MG63 (cell line): ENCODE results near the gene VWA1. TPM values are rescaled to one million over a fixed set of nuclear protein-coding genes. Genes with fewer than 3 reads are reported as not detected.

Source experiments
- DNase-seq: peaks from one replicate; pipeline ENCODE4 v3.0.0-alpha.2; 2020
- H3K27me3 ChIP-seq: fragments of 250-450 bp; sonication (Bioruptor Pico); 2 replicates; pipeline ENCODE4 v1.5.1; 2020; ENCODE audit warnings: mild to moderate bottlenecking, moderate library complexity
- H3K36me3 ChIP-seq: fragments of 250-450 bp; sonication (Bioruptor Pico); 2 replicates; pipeline ENCODE4 v1.5.1; 2020; ENCODE audit warnings: mild to moderate bottlenecking, moderate library complexity
- H3K4me3 ChIP-seq: fragments of 250-450 bp; sonication (Bioruptor Pico); 2 replicates; pipeline ENCODE4 v1.5.1; 2020; ENCODE audit warnings: mild to moderate bottlenecking, moderate library complexity
- H3K9me3 ChIP-seq: fragments of 250-450 bp; sonication (Bioruptor Pico); 2 replicates; pipeline ENCODE4 v1.5.1; 2020; ENCODE audit warnings: mild to moderate bottlenecking, moderate library complexity
- total RNA-seq: library from RNA; depleted of rRNA; stranded (reverse); fragments of >200 nt; shearing (Covaris generic); gene quantifications from 2 replicates; pipeline ENCODE4 v1.2.3, GENCODE V29; 2014; ENCODE audit warnings: low replicate concordance; rRNA removed

The VWA1 gene, protein sequence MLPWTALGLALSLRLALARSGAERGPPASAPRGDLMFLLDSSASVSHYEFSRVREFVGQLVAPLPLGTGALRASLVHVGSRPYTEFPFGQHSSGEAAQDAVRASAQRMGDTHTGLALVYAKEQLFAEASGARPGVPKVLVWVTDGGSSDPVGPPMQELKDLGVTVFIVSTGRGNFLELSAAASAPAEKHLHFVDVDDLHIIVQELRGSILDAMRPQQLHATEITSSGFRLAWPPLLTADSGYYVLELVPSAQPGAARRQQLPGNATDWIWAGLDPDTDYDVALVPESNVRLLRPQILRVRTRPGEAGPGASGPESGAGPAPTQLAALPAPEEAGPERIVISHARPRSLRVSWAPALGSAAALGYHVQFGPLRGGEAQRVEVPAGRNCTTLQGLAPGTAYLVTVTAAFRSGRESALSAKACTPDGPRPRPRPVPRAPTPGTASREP
- total RNA-seq: 0.59 and 6.2 TPM in 2 replicates

DNA sequence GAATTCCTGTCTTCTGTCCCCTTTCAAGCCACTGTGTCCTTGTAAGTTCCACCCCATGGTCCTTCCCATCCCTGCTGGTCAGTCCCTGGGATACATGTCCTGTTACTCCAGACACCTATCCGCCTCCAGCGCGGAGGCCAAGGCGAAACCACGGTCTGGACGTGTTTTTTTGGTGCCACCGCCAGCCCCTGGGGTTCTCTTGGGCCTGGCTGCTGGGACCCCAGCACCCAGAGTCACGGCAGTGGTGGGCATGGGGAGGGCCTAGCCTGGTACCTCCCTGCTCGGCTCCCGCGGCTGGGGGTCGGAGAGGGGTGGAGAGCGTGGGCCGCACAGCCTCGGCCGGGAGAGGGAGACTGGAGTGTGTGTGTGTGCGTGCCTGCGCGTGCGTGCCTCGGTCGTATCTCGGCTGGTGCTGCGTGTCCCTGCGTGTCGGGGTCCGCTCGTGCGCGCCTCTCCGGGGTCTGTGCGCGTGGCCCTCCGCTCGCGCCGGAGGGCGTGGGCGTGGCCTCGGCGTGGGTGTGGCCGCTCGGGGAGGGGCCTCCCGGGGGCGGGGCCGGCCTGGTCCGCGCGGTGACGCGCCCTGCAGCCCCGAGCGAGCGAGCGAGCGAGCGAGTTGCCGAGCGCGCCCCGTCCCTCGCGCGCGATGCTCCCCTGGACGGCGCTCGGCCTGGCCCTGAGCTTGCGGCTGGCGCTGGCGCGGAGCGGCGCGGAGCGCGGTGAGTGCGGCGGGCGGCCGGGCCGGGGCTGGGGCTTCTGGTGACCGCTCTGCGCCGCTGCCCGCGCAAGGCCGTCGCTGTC lies at the start of gene VWA1:
TSS of gene VWA1 (plus strand) at position 585 of the 798 bp plus-strand sequence. CDS start at position 644, 59 bp downstream.
- Histone ChIP-seq H3K4me3 (peak within 1 kb of the TSS; percentile 23; the same call in 1 of the 2 replicates), H3K27me3 (no peaks in the 10 kb centered on the region), H3K36me3 (no peaks in the 10 kb centered on the region), H3K9me3 (no peaks in the 10 kb centered on the region)
- peak; percentile 66 for DNase-seq

DNA sequence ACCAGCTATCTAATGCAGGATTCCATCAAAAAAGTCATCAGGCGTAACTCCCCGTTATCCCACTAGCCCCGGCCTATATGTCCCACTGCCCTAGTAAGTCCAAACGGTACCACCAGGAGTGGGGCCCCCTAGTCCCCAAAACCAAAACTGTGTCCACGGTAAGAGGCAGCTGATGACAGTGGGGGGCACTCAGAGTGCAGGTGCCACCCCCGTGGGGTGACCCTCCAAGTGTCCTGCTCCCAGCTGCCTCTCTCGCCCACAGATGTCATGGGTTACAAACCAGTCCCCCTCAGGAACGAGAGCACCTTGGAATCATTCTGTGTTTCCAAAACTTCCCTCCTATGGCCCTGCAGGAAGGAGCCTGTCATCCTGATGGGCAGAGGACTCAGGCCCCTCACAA lies 49.6 kb upstream of the VWA1 start:
- no peaks in the 10 kb centered on the region for H3K9me3 ChIP-seq
- peaks cover 53% of the 10 kb centered on the region for H3K36me3 ChIP-seq
- H3K4me3 ChIP-seq: no peak overlapping the region
- no peak for DNase-seq
- no peaks in the 10 kb centered on the region for H3K27me3 ChIP-seq

GRCh38 chr1:1387098-1388077 lies 48.1 kb upstream of the VWA1 start:
- Histone ChIP-seq H3K27me3 (no peaks in the 10 kb centered on the region), H3K4me3 (no peak overlapping the region), H3K9me3 (no peaks in the 10 kb centered on the region), H3K36me3 (peaks cover 64% of the 10 kb centered on the region)
- no peak for DNase-seq

- no peaks in the 10 kb centered on the region for H3K27me3 ChIP-seq
- H3K36me3 ChIP-seq: peaks cover 70% of the 10 kb centered on the region
- no peak overlapping the region for H3K4me3 ChIP-seq
- no peak for DNase-seq
- no peaks in the 10 kb centered on the region for H3K9me3 ChIP-seq
Observed at GRCh38 chr1:1388078-1388472, 47.4 kb upstream of the VWA1 start.

- DNase-seq: no peak
- H3K9me3 ChIP-seq: no peaks in the 10 kb centered on the region
- peaks cover 93% of the 10 kb centered on the region for H3K36me3 ChIP-seq
- no peaks in the 10 kb centered on the region for H3K27me3 ChIP-seq
- no peak overlapping the region for H3K4me3 ChIP-seq
Observed at GRCh38 chr1:1390675-1391074, 44.8 kb upstream of the VWA1 start.

- no peak for DNase-seq
- Histone ChIP-seq H3K27me3 (no peaks in the 10 kb centered on the region), H3K36me3 (peaks cover 91% of the 10 kb centered on the region), H3K4me3 (no peak overlapping the region), H3K9me3 (no peaks in the 10 kb centered on the region)
Observed at GRCh38 chr1:1391225-1391624, 44.3 kb upstream of the VWA1 start.

DNA sequence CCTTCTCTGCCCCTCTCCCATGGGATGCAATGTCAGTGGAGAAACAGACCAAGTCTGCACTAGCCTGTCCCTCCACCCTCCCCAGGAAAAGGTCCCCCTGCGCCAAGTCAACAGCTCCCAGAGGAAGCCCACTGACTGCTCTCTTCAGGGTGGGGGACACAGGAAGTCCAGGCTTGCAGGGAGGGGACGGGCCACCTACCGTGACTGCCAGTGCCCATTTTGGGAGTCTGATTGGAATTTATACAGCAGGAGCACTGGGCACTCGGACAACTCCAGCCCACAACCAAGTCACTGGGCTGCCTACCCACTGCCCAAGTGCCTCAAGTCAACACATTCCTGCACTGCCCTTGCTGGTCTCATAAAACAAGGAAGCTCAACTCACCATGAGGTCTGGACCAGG lies 42.5 kb upstream of the VWA1 start:
- H3K27me3 ChIP-seq: no peaks in the 10 kb centered on the region
- H3K36me3 ChIP-seq: peaks cover 89% of the 10 kb centered on the region
- DNase-seq: no peak

GRCh38 chr1:1393428-1393827 lies 42.1 kb upstream of the VWA1 start:
- peaks cover 89% of the 10 kb centered on the region for H3K36me3 ChIP-seq
- no peak overlapping the region for H3K4me3 ChIP-seq
- no peak for DNase-seq
- H3K27me3 ChIP-seq: no peaks in the 10 kb centered on the region
- H3K9me3 ChIP-seq: no peaks in the 10 kb centered on the region

More for the DNA sequence above, 42.5 kb upstream of the VWA1 start:
- Histone ChIP-seq H3K4me3 (no peak overlapping the region), H3K9me3 (no peaks in the 10 kb centered on the region)

DNA sequence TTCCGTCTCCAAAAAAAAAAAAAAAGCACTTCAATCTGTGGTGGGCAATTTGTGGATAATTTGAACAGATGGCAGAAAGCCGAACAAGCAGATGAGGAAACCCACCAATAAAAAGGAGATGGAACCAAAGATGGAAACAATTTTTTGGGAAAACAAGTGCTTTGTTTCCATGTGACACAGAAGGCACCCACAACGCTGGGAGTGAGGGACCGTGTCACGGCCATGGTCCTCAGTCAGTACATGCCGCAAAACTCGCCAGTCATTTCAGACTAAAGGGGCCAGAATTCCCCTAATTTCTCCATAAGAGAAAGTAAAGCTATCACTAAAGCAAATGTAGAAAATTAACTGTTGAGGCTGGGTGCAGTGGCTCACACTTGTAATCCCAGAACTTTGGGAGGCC lies 41.4 kb upstream of the VWA1 start:
- Histone ChIP-seq H3K27me3 (no peaks in the 10 kb centered on the region), H3K9me3 (no peaks in the 10 kb centered on the region), H3K4me3 (no peak overlapping the region), H3K36me3 (peaks cover 86% of the 10 kb centered on the region)
- no peak for DNase-seq

DNA sequence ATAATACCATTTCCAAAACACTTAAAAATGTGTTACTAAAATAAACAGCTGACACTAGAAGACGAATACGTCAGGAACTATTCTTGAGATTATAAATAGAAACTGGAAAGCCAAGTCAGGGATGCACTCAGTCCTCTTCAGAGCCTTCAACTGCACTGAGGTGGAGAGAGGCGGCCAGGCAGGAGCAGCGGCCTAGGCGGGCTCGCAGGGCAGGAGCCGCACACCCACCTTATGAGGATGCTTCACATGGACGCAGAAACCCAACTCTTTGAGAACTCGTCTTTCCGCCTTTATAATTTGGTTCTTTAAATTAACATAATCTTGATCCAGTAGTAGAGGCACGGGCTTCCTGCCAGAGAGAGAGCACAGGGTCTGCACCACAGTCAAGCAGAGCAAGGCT lies 40.3 kb upstream of the VWA1 start:
- no peak for DNase-seq
- Histone ChIP-seq H3K27me3 (no peaks in the 10 kb centered on the region), H3K9me3 (no peaks in the 10 kb centered on the region), H3K36me3 (peaks cover 82% of the 10 kb centered on the region), H3K4me3 (no peak overlapping the region)

DNA sequence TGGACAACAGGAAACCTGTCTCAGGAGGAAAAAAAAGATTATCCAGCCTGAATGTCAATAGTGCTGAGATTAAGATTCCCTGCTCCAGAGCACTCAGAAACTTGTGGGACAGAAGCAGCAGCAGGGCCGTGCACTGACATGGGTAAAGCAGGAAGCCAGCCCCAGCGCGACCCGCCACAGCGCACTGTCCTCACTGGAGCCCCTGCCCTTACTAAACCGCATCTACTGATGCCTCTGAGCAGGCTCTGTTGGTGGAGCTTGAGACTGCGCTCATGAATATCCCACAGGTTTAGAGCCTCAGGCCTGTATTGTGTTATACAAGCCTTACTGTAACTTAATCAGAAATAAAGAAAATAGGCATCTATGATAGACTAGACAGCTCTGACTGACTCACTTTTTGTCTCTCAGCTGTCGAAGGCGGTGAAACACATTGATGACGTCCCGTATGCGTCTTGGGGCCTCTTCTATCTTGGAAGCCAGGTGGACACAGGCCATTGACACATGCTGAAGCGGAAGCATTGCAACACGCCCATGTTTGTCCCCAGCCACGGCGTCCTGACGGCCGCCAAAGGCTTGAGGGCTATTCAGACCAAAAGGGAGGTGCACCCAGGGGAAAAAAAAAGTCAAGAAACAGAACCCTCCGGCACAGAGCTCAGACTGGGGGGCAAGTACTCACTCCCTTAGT lies 37.5 kb upstream of the VWA1 start:
- Histone ChIP-seq H3K4me3 (peak overlapping the region; percentile 93), H3K9me3 (no peaks in the 10 kb centered on the region), H3K36me3 (peaks cover 81% of the 10 kb centered on the region), H3K27me3 (no peaks in the 10 kb centered on the region)
- DNase-seq: no peak

DNA sequence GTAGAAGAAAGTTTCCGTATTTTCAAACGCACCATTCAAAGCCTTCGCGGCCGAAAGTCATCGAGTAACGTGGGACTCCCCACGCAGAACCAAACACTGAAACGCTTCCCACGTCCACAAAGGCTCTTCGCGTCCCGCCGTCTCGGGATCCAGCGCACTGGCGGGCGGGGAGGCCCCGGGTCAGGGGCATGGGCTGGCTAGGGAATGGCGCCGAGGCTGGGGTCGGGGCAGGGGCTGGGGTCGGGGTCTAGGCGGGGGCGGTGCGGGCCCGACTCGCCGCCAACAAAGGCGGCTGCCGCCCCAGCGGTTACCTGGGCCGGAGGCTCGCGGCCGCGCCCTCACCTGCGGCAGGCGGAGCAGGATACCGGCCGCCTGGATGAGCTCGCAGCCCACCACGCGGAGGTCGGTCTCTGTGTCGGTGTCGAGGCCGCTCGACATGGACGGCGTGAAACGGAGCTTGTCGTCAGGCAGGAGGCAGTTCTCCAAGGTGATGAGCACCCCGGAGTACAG lies 36.8 kb upstream of the VWA1 start:
- H3K27me3 ChIP-seq: no peaks in the 10 kb centered on the region
- DNase-seq: no peak
- H3K4me3 ChIP-seq: peak overlapping the region; percentile 93
- peaks cover 81% of the 10 kb centered on the region for H3K36me3 ChIP-seq
- no peaks in the 10 kb centered on the region for H3K9me3 ChIP-seq

GRCh38 chr1:1399187-1399871 lies 36.2 kb upstream of the VWA1 start, which contains the start of gene CCNL2:
CCNL2 (minus strand) TSS chr1:1399335; CDS start chr1:1399306, 29 bp downstream.
- peak; percentile 99 for DNase-seq
- no peaks in the 10 kb centered on the region for H3K9me3 ChIP-seq
- peaks cover 81% of the 10 kb centered on the region for H3K36me3 ChIP-seq
- no peaks in the 10 kb centered on the region for H3K27me3 ChIP-seq
- peak within 1 kb of the TSS; percentile 93 for H3K4me3 ChIP-seq

DNA sequence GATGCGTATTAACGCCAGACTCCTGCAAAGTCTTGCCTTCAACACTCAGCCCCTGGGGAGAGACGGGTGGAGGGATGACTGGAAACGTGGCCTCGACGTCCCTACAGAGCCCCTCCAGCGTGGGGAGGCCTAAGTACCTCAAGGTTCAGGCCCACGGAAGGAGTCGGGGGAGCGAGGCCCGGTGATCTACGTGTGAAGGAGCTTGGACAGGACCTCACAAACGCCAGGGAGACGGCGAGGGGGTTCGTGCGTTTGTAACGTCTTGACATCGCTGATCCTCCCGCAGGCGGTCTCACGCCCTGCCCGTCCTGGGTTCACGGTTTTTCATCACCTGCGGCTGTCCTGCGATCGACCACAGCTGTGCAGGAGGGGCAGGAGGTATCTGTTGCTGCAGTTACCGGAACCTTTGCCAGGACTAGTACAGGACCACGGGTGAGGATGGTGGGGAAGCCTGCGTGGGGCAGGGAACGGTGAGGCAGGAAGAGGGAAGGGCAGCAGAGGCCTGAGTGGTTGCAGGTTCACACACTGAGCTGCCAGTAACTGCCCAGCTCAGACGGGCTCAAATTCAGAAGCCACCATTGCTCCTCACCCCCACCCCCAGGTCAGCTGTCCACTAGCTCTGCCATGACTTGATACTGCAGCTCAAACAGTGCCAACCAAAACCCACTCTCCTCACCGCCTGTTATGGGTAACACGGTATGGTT lies 35.5 kb upstream of the VWA1 start:
- Histone ChIP-seq H3K27me3 (no peaks in the 10 kb centered on the region), H3K4me3 (peak overlapping the region; percentile 93), H3K9me3 (no peaks in the 10 kb centered on the region), H3K36me3 (peaks cover 83% of the 10 kb centered on the region)
- no peak for DNase-seq
